K562 (cell line): ENCODE measurements around the gene COL1A1. TPM values are rescaled to one million over a fixed set of nuclear protein-coding genes. Genes with fewer than 3 reads are reported as not detected.

Experiments used
- ATAC-seq: fragments of 200-7000 bp; cut with Tn5 transposase; 3 replicates; pipeline ENCODE4 v1.9.1; 2020; ENCODE audit warnings: moderate library complexity
- BruUV-seq: library from RNA; stranded (reverse); fragments of 400-500 nt; replicated peaks from 2 replicates; lab custom pipeline; 2021; lab: Mats Ljungman, UMichigan
- CTCF ChIA-PET: fragments of 300-600 bp; formaldehyde crosslinking; extraction: SDS; loops from one replicate; lab custom pipeline; 2021; ENCODE audit warnings: low intra/inter-chr PET ratio; lab: Yijun Ruan, JAX
- POLR2A ChIA-PET: fragments of 300-600, 350-650 bp; sonication (Branson Sonifier 250); formaldehyde crosslinking; extraction: SDS; loops from one replicate; lab custom pipeline; 2021; ENCODE audit warnings: antibody characterized with exemption, inconsistent platforms; lab: Yijun Ruan, JAX
- DNase-seq, 4 experiments: peaks; one replicate each; pipeline versions ENCODE4 v3.0.0 to v3.0.0-alpha.2; 2011 to 2018; ENCODE audit warnings: low spot score in 3 of 4, mixed read lengths in 3 of 4; ENCODE audit errors: extremely low read depth in 1 of 4
- FAIRE-seq: peaks from 2 replicates; lab custom pipeline; 2011; peaks lifted over from hg19 to GRCh38; lab: Jason Lieb, UNC
- H2AFZ ChIP-seq: 2 replicates; pipeline ENCODE4 v1.6.0; 2011; ENCODE audit warnings: low read depth, low read length, control low read depth, inconsistent platforms
- H3K27ac ChIP-seq: fragments of 200-600 bp; 3 replicates; pipeline ENCODE4 v1.8.0; 2011; ENCODE audit warnings: low read depth, mild to moderate bottlenecking, control low read depth, inconsistent platforms, low read length, moderate library complexity, mixed read lengths; ENCODE audit errors: extremely low read depth
- H3K27me3 ChIP-seq, 2 experiments: fragments of 300-600 bp in 1 of 2; 2 replicates in 1 of 2; 3 replicates in 1 of 2; pipeline versions ENCODE4 v1.6.0 to v1.8.0; 2011; ENCODE audit warnings: inconsistent platforms in 2 of 2, low read length in 2 of 2, mild to moderate bottlenecking in 1 of 2, mixed read lengths in 1 of 2, moderate library complexity in 1 of 2; ENCODE audit not compliant: control insufficient read depth in 2 of 2, insufficient read depth in 2 of 2
- H3K36me3 ChIP-seq: fragments of 300-600 bp; 3 replicates; pipeline ENCODE4 v1.8.0; 2011; ENCODE audit warnings: mild to moderate bottlenecking, low read length, inconsistent platforms; ENCODE audit not compliant: control insufficient read depth, insufficient read depth
- H3K4me1 ChIP-seq, 2 experiments: fragments of 200-600 bp in 1 of 2; replicated peaks in 1 of 2; 2 replicates in 1 of 2; 3 replicates in 1 of 2; pipeline versions ENCODE4 v1.5.1 to v1.8.0; 2011; ENCODE audit warnings: inconsistent platforms in 2 of 2, low read length in 2 of 2, mild to moderate bottlenecking in 1 of 2, mixed read lengths in 1 of 2, moderate library complexity in 1 of 2; ENCODE audit not compliant: control insufficient read depth in 2 of 2, insufficient read depth in 2 of 2
- H3K4me2 ChIP-seq: 2 replicates; pipeline ENCODE4 v1.6.1; 2011; ENCODE audit warnings: low read length, control low read depth, inconsistent platforms, mixed read lengths; ENCODE audit not compliant: insufficient read depth
- H3K4me3 ChIP-seq: fragments of 200-600 bp; sonication (generic), shearing (Covaris generic); 2 replicates; pipeline ENCODE4 v1.5.1; 2016; ENCODE audit warnings: control low read depth, inconsistent platforms
- H3K79me2 ChIP-seq: fragments of 200-600 bp; 3 replicates; pipeline ENCODE4 v1.8.0; 2011; ENCODE audit warnings: low read length, inconsistent platforms; ENCODE audit not compliant: control insufficient read depth, insufficient read depth
- H3K9ac ChIP-seq, 2 experiments: 2 replicates each; pipeline versions ENCODE4 v1.6.0 to v1.6.1; 2011; ENCODE audit warnings: low read depth in 2 of 2, low read length in 2 of 2, control low read depth in 1 of 2, inconsistent platforms in 1 of 2, mild to moderate bottlenecking in 1 of 2, mixed read lengths in 1 of 2; ENCODE audit not compliant: insufficient read depth in 1 of 2
- H3K9me1 ChIP-seq: one replicate; pipeline ENCODE4 v1.6.0; 2011; ENCODE audit warnings: inconsistent platforms, mild to moderate bottlenecking, low read length, moderate library complexity; ENCODE audit not compliant: control insufficient read depth, insufficient read depth
- H3K9me3 ChIP-seq: replicated peaks from 2 replicates; pipeline ENCODE4 v1.5.1; 2011; ENCODE audit warnings: low read depth, low read length, inconsistent platforms; ENCODE audit not compliant: control insufficient read depth, insufficient read depth
- H4K20me1 ChIP-seq: replicated peaks from 2 replicates; pipeline ENCODE4 v1.6.1; 2011; ENCODE audit warnings: low read length, inconsistent platforms, mixed read lengths; ENCODE audit not compliant: control insufficient read depth, insufficient read depth
- CREB1 ChIP-seq, 2 experiments: sonication (generic) in 1 of 2; formaldehyde crosslinking in 1 of 2; IDR thresholded peaks; 2 replicates each; pipeline versions ENCODE4 v1.6.1 to v1.8.0; 2012 to 2022; ENCODE audit warnings: inconsistent platforms in 1 of 2, mild to moderate bottlenecking in 1 of 2, missing genetic modification reagents in 1 of 2, moderate library complexity in 1 of 2
- PRPF4 ChIP-seq: fragments of 200-400 bp; formaldehyde crosslinking; IDR thresholded peaks from one replicate; pipeline ENCODE4 v1.6.1; 2017; ENCODE audit warnings: low read length, low read depth, mild to moderate bottlenecking; ENCODE audit not compliant: insufficient read depth, poor library complexity, severe bottlenecking
- THAP12 ChIP-seq: fragments of 250-450 bp; sonication (Bioruptor Pico); IDR thresholded peaks from 2 replicates; pipeline ENCODE4 v1.9.0; 2021; ENCODE audit warnings: mild to moderate bottlenecking, inconsistent platforms
- USF2 ChIP-seq: sonication (generic); formaldehyde crosslinking; IDR thresholded peaks from 2 replicates; pipeline ENCODE4 v1.5.0; 2020; ENCODE audit warnings: missing genetic modification reagents
- ZBTB34 ChIP-seq: fragments of 250-450 bp; sonication (Bioruptor Pico); IDR thresholded peaks from 2 replicates; pipeline ENCODE4 v1.8.0; 2021; ENCODE audit warnings: mild to moderate bottlenecking, moderate library complexity
- ZFP36 ChIP-seq: fragments of 150-350 bp; IDR thresholded peaks from 2 replicates; pipeline ENCODE4 v1.6.1; 2018; ENCODE audit warnings: low read length, low read depth; ENCODE audit not compliant: partially characterized antibody
- ZNF253 ChIP-seq: fragments of 250-450 bp; sonication (Bioruptor Pico); conservative IDR thresholded peaks from 2 replicates; pipeline ENCODE4 v1.6.1; 2021; ENCODE audit warnings: mild to moderate bottlenecking
- ZNF384 ChIP-seq: IDR thresholded peaks from 2 replicates; pipeline ENCODE4 v1.6.1; 2012; ENCODE audit warnings: low read depth, low read length, improper control_type of control experiment
- WGBS: fragments of 100-300 bp; shearing (Covaris generic); methylation state at CpG from one replicate; pipeline ENCODE4 v1.1.6; 2016; ENCODE audit warnings: low coverage, mixed read lengths; ENCODE audit not compliant: insufficient coverage; ENCODE audit errors: missing lambda C conversion rate; 5-methylcytosine and 5-hydroxymethylcytosine counted together
- in situ Hi-C: fragments of 300-500 bp; cut with MboI; formaldehyde crosslinking; loops from 4 replicates; pipeline ENCODE4 v1.15.0; 2018; ENCODE audit warnings: inconsistent platforms, mixed read lengths
- intact Hi-C: fragments of 100-400 bp; cut with micrococcal nuclease; formaldehyde crosslinking; loops from 2 replicates; pipeline ENCODE4 v1.14.2; 2022
- polyA plus RNA-seq, 8 experiments: library from polyadenylated mRNA; depleted of rRNA in 4 of 8; stranded (reverse) in 5 of 8; unstranded in 3 of 8; fragments of >200 nt; fragmentation: Nextera tagmentation in 2 of 8; fragmentation: Illumina TruSeq in 1 of 8; extraction: Ambion mirVana in 2 of 8; extraction: Trizol in 1 of 8; gene quantifications; 2 replicates each; pipeline versions ENCODE4 v1.2.1 to v1.2.3, GENCODE V29; 2011 to 2014; ENCODE audit warnings: inconsistent platforms in 1 of 8, missing spikeins in 1 of 8
- total RNA-seq, 7 experiments: library from RNA; depleted of rRNA in 6 of 7; stranded (reverse); fragments of >200 nt in 6 of 7; fragmentation: Illumina TruSeq in 2 of 7; extraction: Trizol in 2 of 7; gene quantifications; 2 replicates each; pipeline versions ENCODE4 v1.2.1 to v1.2.3, GENCODE V29; 2011 to 2021; ENCODE audit warnings: low replicate concordance in 1 of 7
- TF ChIP-seq, protein P1 (sequence below): fragments of 450-650 bp; formaldehyde crosslinking; conservative IDR thresholded peaks from 2 replicates; pipeline ENCODE4 v1.4.0; 2022; ENCODE audit warnings: mild to moderate bottlenecking, missing genetic modification characterization
- TF ChIP-seq, protein P2 (sequence below): fragments of 450-650 bp; IDR thresholded peaks from 2 replicates; pipeline ENCODE4 v1.6.1; 2016; ENCODE audit warnings: low read depth, mild to moderate bottlenecking, moderate library complexity

Gene COL1A1
- total and polyA plus RNA-seq, 9 of the 15 experiments (the other 6 are each of a cell fraction or from before 2014, with no cell fraction given) = 0.04 to 3.4 (median 0.18) TPM

DNA sequence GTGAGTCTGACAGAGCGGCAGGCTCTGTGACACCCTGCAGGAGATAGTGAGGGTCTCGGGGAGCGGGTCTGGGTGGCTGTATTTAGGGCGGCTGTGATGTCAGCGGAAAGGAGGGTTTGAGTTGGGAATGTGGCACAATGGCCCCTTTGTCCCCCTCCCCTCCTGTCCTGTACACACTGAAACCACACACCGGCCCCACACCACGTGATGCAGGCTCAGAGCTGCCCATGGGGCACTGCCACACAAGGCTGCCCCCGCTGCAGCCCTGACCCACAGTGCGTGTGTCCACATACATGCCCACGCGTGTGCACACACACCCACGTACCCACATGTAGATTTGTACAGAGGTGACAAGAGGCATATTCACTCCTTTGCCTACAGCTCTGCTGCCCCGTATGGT is 20.3 kb downstream of the COL1A1 start (continued):
- TF ChIP-seq PRPF4 (no peak), USF2 (CRISPR knock-in tag) (peak; percentile 32; the same call in 1 of the 2 replicates)

- no peaks in the 10 kb centered on the region for H3K9me3 ChIP-seq
- in situ Hi-C loops (no loop called here), intact Hi-C loops (no loop called here)
- FAIRE-seq = no peak
- H3K27me3 ChIP-seq = peaks cover 25 to 46% of the 10 kb centered on the region in 2 experiments
- no peak overlapping the region for H3K4me3 ChIP-seq
- no peaks in the 10 kb centered on the region for H3K79me2 ChIP-seq
- no peaks in the 10 kb centered on the region for H3K36me3 ChIP-seq
- H2AFZ ChIP-seq = no peak overlapping the region
- ATAC-seq = no peak
- BruUV-seq = no TSS peak
- no peaks in the 10 kb centered on the region; the same call in 1 of the 2 replicates for H4K20me1 ChIP-seq
- H3K9me1 ChIP-seq = no peaks in the 10 kb centered on the region
- H3K27ac ChIP-seq = no peak overlapping the region
- 0 out of 4 replicates have a peak overlapping the region, but pooled peaks of 1 of the 2 experiments have one; percentile 41 for H3K9ac ChIP-seq
- DNase-seq = no peak
- POLR2A ChIA-PET = no interaction called here
- CTCF ChIA-PET = no interaction called here
- no peak overlapping the region for H3K4me2 ChIP-seq
- 6% methylated on average over 11 of the region's 12 CpGs for WGBS
- peaks cover 8 to 33% of the 10 kb centered on the region in 2 experiments; a peak in 4 of 5 replicates for H3K4me1 ChIP-seq
- no peak for TF ChIP-seq CREB1 (IDR thresholded peaks at IDR 0.05)
- TF ChIP-seq CREB1 (CRISPR knock-in tag; IDR thresholded peaks at IDR 0.05) = no peak
- TF ChIP-seq, protein P1, sequence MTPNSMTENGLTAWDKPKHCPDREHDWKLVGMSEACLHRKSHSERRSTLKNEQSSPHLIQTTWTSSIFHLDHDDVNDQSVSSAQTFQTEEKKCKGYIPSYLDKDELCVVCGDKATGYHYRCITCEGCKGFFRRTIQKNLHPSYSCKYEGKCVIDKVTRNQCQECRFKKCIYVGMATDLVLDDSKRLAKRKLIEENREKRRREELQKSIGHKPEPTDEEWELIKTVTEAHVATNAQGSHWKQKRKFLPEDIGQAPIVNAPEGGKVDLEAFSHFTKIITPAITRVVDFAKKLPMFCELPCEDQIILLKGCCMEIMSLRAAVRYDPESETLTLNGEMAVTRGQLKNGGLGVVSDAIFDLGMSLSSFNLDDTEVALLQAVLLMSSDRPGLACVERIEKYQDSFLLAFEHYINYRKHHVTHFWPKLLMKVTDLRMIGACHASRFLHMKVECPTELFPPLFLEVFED (CRISPR knock-in tag) = no peak
- no peak for TF ChIP-seq THAP12
- TF ChIP-seq ZNF384 = no peak
- no peak for TF ChIP-seq ZNF253 (CRISPR knock-in tag)
- TF ChIP-seq ZFP36 = no peak
- TF ChIP-seq ZBTB34 (CRISPR knock-in tag) = no peak
- TF ChIP-seq, protein P2, sequence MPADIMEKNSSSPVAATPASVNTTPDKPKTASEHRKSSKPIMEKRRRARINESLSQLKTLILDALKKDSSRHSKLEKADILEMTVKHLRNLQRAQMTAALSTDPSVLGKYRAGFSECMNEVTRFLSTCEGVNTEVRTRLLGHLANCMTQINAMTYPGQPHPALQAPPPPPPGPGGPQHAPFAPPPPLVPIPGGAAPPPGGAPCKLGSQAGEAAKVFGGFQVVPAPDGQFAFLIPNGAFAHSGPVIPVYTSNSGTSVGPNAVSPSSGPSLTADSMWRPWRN = no peak
Observed at GRCh38 chr17:50180620-50181019, 20.8 kb downstream of the COL1A1 start.
